Endothelial cell of umbilical vein (primary cell): Measurements from ENCODE around the gene TFDP2.

Source experiments
- EZH2 ChIP-seq: IDR thresholded peaks from 2 replicates; pipeline ENCODE4 v1.6.1; 2012; ENCODE audit warnings: borderline replicate concordance, low read depth, mild to moderate bottlenecking, moderate library complexity, low read length, inconsistent platforms; ENCODE audit not compliant: severe bottlenecking
- POLR2A ChIP-seq: IDR thresholded peaks from 2 replicates; pipeline ENCODE4 v1.6.1; 2012; ENCODE audit warnings: low read depth, mild to moderate bottlenecking, control low read depth, low read length
- POLR2AphosphoS5 ChIP-seq: IDR thresholded peaks from 2 replicates; pipeline ENCODE4 v1.6.1; 2012; ENCODE audit warnings: low read depth, mild to moderate bottlenecking, control low read depth, low read length, moderate library complexity; ENCODE audit not compliant: insufficient read depth
- TF ChIP-seq, protein P1 (sequence below), 2 donors: IDR thresholded peaks; 1 replicate in 1 of 2; 2 replicates in 1 of 2; pipeline ENCODE4 v1.5.1; 2011; ENCODE audit warnings: low read length in 2 of 2, mild to moderate bottlenecking in 2 of 2, moderate library complexity in 2 of 2, control low read depth in 1 of 2, inconsistent platforms in 1 of 2, low read depth in 1 of 2; ENCODE audit not compliant: insufficient read depth in 1 of 2; ENCODE audit errors: extremely low read depth in 1 of 2
- TF ChIP-seq, protein P2 (sequence below): IDR thresholded peaks from 2 replicates; pipeline ENCODE4 v1.6.1; 2011; ENCODE audit not compliant: insufficient read depth, insufficient read length

DNA sequence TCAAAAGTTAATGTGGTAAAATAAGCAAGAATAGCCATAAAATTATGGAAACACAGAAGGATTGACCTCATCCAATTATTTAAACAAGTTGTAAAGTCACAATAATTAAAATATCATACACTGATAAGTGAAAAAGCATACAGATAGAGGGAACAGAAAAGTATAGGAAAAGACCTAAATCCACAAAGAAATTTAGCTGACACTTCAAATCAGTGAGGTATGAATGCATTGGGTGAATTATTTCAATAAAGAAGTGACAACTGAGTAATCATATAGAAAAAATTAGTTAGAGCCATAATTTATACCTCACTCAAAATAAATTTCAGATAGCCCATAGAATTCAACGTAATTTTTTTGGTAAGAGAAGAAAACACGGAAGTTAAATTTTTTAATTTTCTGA, 25.1 kb downstream of the TFDP2 start:
- TF ChIP-seq, protein P1, sequence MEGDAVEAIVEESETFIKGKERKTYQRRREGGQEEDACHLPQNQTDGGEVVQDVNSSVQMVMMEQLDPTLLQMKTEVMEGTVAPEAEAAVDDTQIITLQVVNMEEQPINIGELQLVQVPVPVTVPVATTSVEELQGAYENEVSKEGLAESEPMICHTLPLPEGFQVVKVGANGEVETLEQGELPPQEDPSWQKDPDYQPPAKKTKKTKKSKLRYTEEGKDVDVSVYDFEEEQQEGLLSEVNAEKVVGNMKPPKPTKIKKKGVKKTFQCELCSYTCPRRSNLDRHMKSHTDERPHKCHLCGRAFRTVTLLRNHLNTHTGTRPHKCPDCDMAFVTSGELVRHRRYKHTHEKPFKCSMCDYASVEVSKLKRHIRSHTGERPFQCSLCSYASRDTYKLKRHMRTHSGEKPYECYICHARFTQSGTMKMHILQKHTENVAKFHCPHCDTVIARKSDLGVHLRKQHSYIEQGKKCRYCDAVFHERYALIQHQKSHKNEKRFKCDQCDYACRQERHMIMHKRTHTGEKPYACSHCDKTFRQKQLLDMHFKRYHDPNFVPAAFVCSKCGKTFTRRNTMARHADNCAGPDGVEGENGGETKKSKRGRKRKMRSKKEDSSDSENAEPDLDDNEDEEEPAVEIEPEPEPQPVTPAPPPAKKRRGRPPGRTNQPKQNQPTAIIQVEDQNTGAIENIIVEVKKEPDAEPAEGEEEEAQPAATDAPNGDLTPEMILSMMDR (IDR thresholded peaks at IDR 0.05; ENCODE audit: extremely low read depth in 1 of 2, insufficient read depth in 1 of 2, low read depth in 1 of 2, low read length in 2 of 2) = no peak
- TF ChIP-seq, protein P2, sequence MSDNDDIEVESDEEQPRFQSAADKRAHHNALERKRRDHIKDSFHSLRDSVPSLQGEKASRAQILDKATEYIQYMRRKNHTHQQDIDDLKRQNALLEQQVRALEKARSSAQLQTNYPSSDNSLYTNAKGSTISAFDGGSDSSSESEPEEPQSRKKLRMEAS = no peak
- no peak for TF ChIP-seq POLR2AphosphoS5
- TF ChIP-seq POLR2A = no peak
- TF ChIP-seq EZH2 = no peak
